ENCODE data around the gene EDRF1. TPM values are rescaled to one million over a fixed set of nuclear protein-coding genes. Genes with fewer than 3 reads are reported as not detected.

Gene EDRF1
- total and polyA plus RNA-seq, 4 donors: 9.4 to 54.6 (median 17.6) TPM

- 81 to 90% methylated on average over 65 to 75 of the region's 75 CpGs for WGBS, 2 donors
- Histone ChIP-seq H3K27ac (ENCODE audit: low read depth in 1 of 2, low read length in 1 of 2) (no peak overlapping the region), H3K27me3 (ENCODE audit: control insufficient read depth in 3 of 3, insufficient read depth in 3 of 3, low read length in 2 of 3) (no peaks in the 10 kb centered on the region), H3K4me3 (no peak overlapping the region), H3K9ac (ENCODE audit: insufficient read depth in 1 of 2, low read length in 2 of 2) (no peak overlapping the region), H3K36me3 (ENCODE audit: control insufficient read depth in 4 of 4, insufficient read depth in 4 of 4, low read length in 4 of 4) (peaks cover 0 to 4% (median 0%) of the 10 kb centered on the region in 4 donors), H3K9me3 (ENCODE audit: control insufficient read depth in 4 of 4, insufficient read depth in 3 of 4, low read length in 3 of 4) (no peaks in the 10 kb centered on the region), H3K4me1 (ENCODE audit: control insufficient read depth in 5 of 5, insufficient read depth in 5 of 5, low read length in 5 of 5) (peaks cover 0 to 4% (median 0%) of the 10 kb centered on the region in 5 donors)
- TF ChIP-seq CTCF (IDR thresholded peaks at IDR 0.05; ENCODE audit: control extremely low read depth, extremely low read depth): no peak
- peak in 1 of 3 donors; percentile 45 for DNase-seq
- no peak for ATAC-seq (ENCODE audit: insufficient read depth, low FRiP score)
Measured at GRCh38 chr10:125773687-125774543, 54.4 kb downstream of the EDRF1 start.

DNA sequence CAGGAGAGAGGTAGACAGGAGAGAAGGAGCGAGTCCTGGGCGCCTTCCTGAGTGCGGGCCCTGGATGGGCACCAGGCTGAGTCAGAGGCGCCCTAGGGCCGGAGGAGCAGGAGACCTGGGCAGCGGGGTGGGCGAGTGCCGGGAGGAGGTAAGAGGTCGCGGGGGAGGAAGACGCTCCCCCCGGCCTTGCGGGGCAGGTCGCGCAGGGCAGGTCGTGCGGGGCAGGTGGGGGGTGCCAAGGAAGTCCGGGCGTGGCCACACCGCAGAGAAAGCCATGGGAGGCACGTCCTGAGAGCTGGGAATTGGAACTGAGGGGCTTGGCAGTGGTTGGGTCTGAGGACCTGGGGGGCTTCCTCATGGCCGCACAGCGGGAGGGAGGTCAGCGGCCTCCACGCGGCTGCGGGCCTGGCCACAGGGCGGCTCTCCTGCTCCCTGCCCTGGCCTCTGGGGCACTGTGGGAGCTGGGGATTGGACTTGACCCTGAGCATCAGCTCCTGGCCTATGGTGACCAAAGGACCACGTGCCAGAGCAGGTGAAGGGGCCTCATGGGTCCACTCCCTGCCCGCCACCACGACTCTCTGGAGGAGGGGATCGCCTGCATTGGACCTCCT, 55.2 kb downstream of the EDRF1 start:
- Histone ChIP-seq H3K9me3 (ENCODE audit: control insufficient read depth in 4 of 4, insufficient read depth in 3 of 4, low read length in 3 of 4) (no peaks in the 10 kb centered on the region), H3K4me3 (no peak overlapping the region), H3K27me3 (ENCODE audit: control insufficient read depth in 3 of 3, insufficient read depth in 3 of 3, low read length in 2 of 3) (no peaks in the 10 kb centered on the region), H3K36me3 (ENCODE audit: control insufficient read depth in 4 of 4, insufficient read depth in 4 of 4, low read length in 4 of 4) (peaks cover 0 to 2% (median 0%) of the 10 kb centered on the region in 4 donors), H3K9ac (ENCODE audit: insufficient read depth in 1 of 2, low read length in 2 of 2) (no peak overlapping the region), H3K4me1 (ENCODE audit: control insufficient read depth in 5 of 5, insufficient read depth in 5 of 5, low read length in 5 of 5) (no peaks in the 10 kb centered on the region), H3K27ac (ENCODE audit: low read depth in 1 of 2, low read length in 1 of 2) (no peak overlapping the region)
- DNase-seq: no peak
- WGBS, 2 donors: 92 to 93% methylated on average over 31 to 32 of the region's 32 CpGs
- TF ChIP-seq CTCF (IDR thresholded peaks at IDR 0.05; ENCODE audit: control extremely low read depth, extremely low read depth): no peak
- no peak for ATAC-seq (ENCODE audit: insufficient read depth, low FRiP score)

DNA sequence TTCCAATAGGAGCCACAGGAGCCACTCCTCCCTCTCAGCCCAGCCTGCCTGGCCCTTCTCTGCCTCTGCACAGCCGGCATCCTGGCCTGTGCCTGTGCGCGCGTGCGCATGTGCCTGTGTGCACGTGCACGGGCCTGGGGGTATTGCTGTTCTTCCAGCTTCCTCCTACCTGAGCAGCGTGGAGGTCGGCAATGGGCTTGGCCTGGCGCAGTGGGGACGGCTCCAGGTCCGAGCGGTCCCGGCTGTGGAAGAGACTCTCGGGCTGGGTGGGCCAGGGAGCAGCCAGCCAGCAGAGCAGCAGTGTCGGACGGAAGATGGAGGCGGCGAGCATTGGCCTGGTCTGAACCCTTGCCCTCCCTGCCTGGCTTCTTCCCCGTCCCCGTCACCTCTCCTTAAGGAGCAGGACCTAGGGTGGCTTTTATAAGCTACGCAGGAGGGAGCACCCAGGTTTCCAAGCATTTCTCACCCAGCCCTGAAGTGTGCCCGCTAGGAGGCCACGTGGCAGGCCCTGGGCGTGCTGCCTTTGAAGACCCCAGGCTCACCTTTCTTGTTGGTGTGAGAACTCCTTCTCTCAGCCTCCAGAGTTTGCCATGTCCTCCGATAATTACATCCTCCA, 56.1 kb downstream of the EDRF1 start, which contains the start of gene MMP21:
Gene MMP21 (minus strand): TSS at position 331 of the 616 bp plus-strand sequence. CDS start 0 bp downstream, at position 331.
- no peak for TF ChIP-seq CTCF (IDR thresholded peaks at IDR 0.05; ENCODE audit: control extremely low read depth, extremely low read depth)
- DNase-seq: no peak
- ATAC-seq (ENCODE audit: insufficient read depth, low FRiP score): no peak
- H3K27ac ChIP-seq (ENCODE audit: low read depth in 1 of 2, low read length in 1 of 2): no peak within 1 kb of the TSS
- H3K4me3 ChIP-seq: no peak within 1 kb of the TSS
- no peaks in the 10 kb centered on the region for H3K27me3 ChIP-seq (ENCODE audit: control insufficient read depth in 3 of 3, insufficient read depth in 3 of 3, low read length in 2 of 3)
- H3K9me3 ChIP-seq (ENCODE audit: control insufficient read depth in 4 of 4, insufficient read depth in 3 of 4, low read length in 3 of 4): no peaks in the 10 kb centered on the region
- H3K9ac ChIP-seq (ENCODE audit: insufficient read depth in 1 of 2, low read length in 2 of 2): no peak within 1 kb of the TSS
- no peaks in the 10 kb centered on the region for H3K4me1 ChIP-seq (ENCODE audit: control insufficient read depth in 5 of 5, insufficient read depth in 5 of 5, low read length in 5 of 5)
- 93 to 94% methylated on average over 26 of the region's 26 CpGs for WGBS, 2 donors
- no peaks in the 10 kb centered on the region for H3K36me3 ChIP-seq (ENCODE audit: control insufficient read depth in 4 of 4, insufficient read depth in 4 of 4, low read length in 4 of 4)
